GM12874 (cell line): ENCODE data around the gene FGD6.

ENCODE experiments used
- TF ChIP-seq, protein P1 (sequence below): IDR thresholded peaks from 2 replicates; pipeline ENCODE4 v1.5.1; 2011; ENCODE audit warnings: low read depth, mild to moderate bottlenecking, control low read depth, low read length, moderate library complexity; ENCODE audit not compliant: insufficient read depth

FGD6 gene

GRCh38 chr12:95192271-95192670, 25.0 kb downstream of the FGD6 start:
- TF ChIP-seq, protein P1, sequence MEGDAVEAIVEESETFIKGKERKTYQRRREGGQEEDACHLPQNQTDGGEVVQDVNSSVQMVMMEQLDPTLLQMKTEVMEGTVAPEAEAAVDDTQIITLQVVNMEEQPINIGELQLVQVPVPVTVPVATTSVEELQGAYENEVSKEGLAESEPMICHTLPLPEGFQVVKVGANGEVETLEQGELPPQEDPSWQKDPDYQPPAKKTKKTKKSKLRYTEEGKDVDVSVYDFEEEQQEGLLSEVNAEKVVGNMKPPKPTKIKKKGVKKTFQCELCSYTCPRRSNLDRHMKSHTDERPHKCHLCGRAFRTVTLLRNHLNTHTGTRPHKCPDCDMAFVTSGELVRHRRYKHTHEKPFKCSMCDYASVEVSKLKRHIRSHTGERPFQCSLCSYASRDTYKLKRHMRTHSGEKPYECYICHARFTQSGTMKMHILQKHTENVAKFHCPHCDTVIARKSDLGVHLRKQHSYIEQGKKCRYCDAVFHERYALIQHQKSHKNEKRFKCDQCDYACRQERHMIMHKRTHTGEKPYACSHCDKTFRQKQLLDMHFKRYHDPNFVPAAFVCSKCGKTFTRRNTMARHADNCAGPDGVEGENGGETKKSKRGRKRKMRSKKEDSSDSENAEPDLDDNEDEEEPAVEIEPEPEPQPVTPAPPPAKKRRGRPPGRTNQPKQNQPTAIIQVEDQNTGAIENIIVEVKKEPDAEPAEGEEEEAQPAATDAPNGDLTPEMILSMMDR = no peak

GRCh38 chr12:95191060-95191696, 26.1 kb downstream of the FGD6 start:
- TF ChIP-seq, protein P1 = no peak

GRCh38 chr12:95187865-95188415, 29.3 kb downstream of the FGD6 start:
- TF ChIP-seq, protein P1 = no peak

GRCh38 chr12:95185854-95186253, 31.4 kb downstream of the FGD6 start:
- TF ChIP-seq, protein P1 = no peak

DNA sequence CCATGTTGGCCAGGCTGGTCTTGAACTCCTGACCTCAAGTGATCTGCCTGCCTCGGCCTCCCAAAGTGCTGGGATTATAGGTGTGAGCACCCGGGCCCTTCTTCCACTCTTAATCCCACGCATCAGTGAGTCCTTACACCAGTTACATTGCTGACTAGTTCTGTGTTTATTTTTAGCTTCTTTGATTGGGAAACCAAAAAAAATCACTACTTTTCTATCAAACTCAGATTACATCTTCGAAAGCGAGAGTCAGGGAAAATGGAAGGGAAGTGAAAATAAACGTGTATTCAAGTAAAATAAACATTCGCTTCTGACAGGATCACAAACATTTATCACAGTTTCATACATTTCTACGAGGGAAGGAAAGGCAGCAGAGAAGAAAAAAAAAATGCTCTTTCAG, 32.2 kb downstream of the FGD6 start:
- TF ChIP-seq, protein P1 = no peak

GRCh38 chr12:95184121-95184520, 33.1 kb downstream of the FGD6 start:
- TF ChIP-seq, protein P1 = no peak

DNA sequence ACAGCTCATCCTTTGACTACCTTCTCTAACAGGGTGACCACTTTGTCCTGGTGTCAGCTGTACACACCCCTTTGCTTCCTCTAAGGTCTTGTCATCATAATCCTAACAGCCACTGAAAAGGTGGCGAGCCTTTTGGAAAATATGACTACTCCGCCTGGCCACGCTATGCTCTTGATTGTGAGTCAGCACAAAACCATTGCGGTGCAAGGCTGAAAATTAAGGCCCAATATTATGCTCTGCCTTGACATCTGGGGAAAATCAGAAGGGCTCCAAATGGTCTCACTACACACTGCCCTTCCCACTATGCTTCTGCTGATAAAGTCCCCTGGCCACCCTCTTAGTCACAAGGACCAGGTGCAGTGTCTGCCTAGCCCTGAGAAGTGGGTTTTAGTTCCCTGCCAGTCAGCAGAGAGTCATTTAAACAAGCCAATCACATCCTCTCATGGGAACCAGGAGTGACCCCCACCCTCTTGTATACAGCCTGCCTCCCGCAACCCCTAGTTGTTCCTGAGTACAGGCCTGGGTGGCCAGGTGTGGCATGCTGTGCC, 34.3 kb downstream of the FGD6 start:
- TF ChIP-seq, protein P1 = no peak
